Neural crest cell (in vitro differentiated cells): ENCODE results near the gene CPTP. TPM values are rescaled to one million over a fixed set of nuclear protein-coding genes. Genes with fewer than 3 reads are reported as not detected.

Experiments
- DNase-seq: peaks from one replicate; pipeline ENCODE4 v3.0.0; 2021; ENCODE audit warnings: low read depth, mixed read lengths, low spot score
- H3K27ac Mint-ChIP-seq: one replicate; pipeline ENCODE4 v1.8.0; 2021; ENCODE audit warnings: mild to moderate bottlenecking, mixed read lengths; ENCODE audit not compliant: unreplicated experiment
- H3K27me3 Mint-ChIP-seq: 2 replicates; pipeline ENCODE4 v1.8.0; 2021; ENCODE audit warnings: low read depth, mild to moderate bottlenecking, mixed read lengths
- H3K36me3 Mint-ChIP-seq: 2 replicates; pipeline ENCODE4 v1.8.0; 2021; ENCODE audit warnings: low read depth, mild to moderate bottlenecking, mixed read lengths
- H3K4me1 Mint-ChIP-seq: 2 replicates; pipeline ENCODE4 v1.8.0; 2021; ENCODE audit warnings: mixed read lengths
- H3K4me3 Mint-ChIP-seq: one replicate; pipeline ENCODE4 v1.8.0; 2021; ENCODE audit warnings: mild to moderate bottlenecking, mixed read lengths
- H3K9me3 Mint-ChIP-seq: 2 replicates; pipeline ENCODE4 v1.8.0; 2021; ENCODE audit warnings: mixed read lengths
- total RNA-seq: library from RNA; stranded (reverse); gene quantifications from 2 replicates; pipeline ENCODE4 v1.2.1, GENCODE V29; 2021
- TF ChIP-seq, protein P1 (sequence below): fragments of 200-600 bp; sonication (generic); conservative IDR thresholded peaks from 2 replicates; pipeline ENCODE4 v1.5.0; 2021; ENCODE audit warnings: antibody characterized with exemption, mild to moderate bottlenecking

CPTP gene
- total RNA-seq, 1 donor from 2014 or later: 18.9 TPM

GRCh38 chr1:1371364-1371745 lies 46.8 kb downstream of the CPTP start:
- Mint-ChIP-seq H3K4me3 (no peak overlapping the region), H3K27me3 (no peaks in the 10 kb centered on the region), H3K9me3 (no peaks in the 10 kb centered on the region), H3K4me1 (peaks cover 9% of the 10 kb centered on the region), H3K36me3 (no peaks in the 10 kb centered on the region), H3K27ac (no peak overlapping the region)
- TF ChIP-seq, protein P1, sequence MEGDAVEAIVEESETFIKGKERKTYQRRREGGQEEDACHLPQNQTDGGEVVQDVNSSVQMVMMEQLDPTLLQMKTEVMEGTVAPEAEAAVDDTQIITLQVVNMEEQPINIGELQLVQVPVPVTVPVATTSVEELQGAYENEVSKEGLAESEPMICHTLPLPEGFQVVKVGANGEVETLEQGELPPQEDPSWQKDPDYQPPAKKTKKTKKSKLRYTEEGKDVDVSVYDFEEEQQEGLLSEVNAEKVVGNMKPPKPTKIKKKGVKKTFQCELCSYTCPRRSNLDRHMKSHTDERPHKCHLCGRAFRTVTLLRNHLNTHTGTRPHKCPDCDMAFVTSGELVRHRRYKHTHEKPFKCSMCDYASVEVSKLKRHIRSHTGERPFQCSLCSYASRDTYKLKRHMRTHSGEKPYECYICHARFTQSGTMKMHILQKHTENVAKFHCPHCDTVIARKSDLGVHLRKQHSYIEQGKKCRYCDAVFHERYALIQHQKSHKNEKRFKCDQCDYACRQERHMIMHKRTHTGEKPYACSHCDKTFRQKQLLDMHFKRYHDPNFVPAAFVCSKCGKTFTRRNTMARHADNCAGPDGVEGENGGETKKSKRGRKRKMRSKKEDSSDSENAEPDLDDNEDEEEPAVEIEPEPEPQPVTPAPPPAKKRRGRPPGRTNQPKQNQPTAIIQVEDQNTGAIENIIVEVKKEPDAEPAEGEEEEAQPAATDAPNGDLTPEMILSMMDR: no peak
- DNase-seq: no peak

GRCh38 chr1:1371746-1372711 lies 47.4 kb downstream of the CPTP start:
- Mint-ChIP-seq H3K9me3 (no peaks in the 10 kb centered on the region), H3K4me1 (peaks cover 9% of the 10 kb centered on the region), H3K27ac (no peak overlapping the region), H3K27me3 (no peaks in the 10 kb centered on the region), H3K4me3 (peak overlapping the region; percentile 82), H3K36me3 (no peaks in the 10 kb centered on the region)
- TF ChIP-seq, protein P1: peak; percentile 88
- peak; percentile 89 for DNase-seq

GRCh38 chr1:1373051-1373814 lies 48.6 kb downstream of the CPTP start:
- no peak for DNase-seq
- Mint-ChIP-seq H3K27ac (no peak overlapping the region), H3K27me3 (no peaks in the 10 kb centered on the region), H3K4me3 (peak overlapping the region; percentile 75), H3K9me3 (no peaks in the 10 kb centered on the region), H3K36me3 (no peaks in the 10 kb centered on the region), H3K4me1 (peaks cover 9% of the 10 kb centered on the region)
- TF ChIP-seq, protein P1: no peak

GRCh38 chr1:1373815-1374588 lies 49.4 kb downstream of the CPTP start:
- H3K36me3 Mint-ChIP-seq: no peaks in the 10 kb centered on the region
- TF ChIP-seq, protein P1: no peak
- no peaks in the 10 kb centered on the region for H3K9me3 Mint-ChIP-seq
- no peak for DNase-seq
- H3K4me1 Mint-ChIP-seq: peaks cover 9% of the 10 kb centered on the region
- no peak overlapping the region for H3K27ac Mint-ChIP-seq
- H3K4me3 Mint-ChIP-seq: peak overlapping the region; percentile 93
- H3K27me3 Mint-ChIP-seq: no peaks in the 10 kb centered on the region

- no peaks in the 10 kb centered on the region for H3K27me3 Mint-ChIP-seq
- no peak for DNase-seq
- peak overlapping the region; percentile 93 for H3K4me3 Mint-ChIP-seq
- TF ChIP-seq, protein P1: no peak
- H3K27ac Mint-ChIP-seq: no peak overlapping the region
- peaks cover 9% of the 10 kb centered on the region for H3K4me1 Mint-ChIP-seq
- H3K9me3 Mint-ChIP-seq: no peaks in the 10 kb centered on the region
- H3K36me3 Mint-ChIP-seq: no peaks in the 10 kb centered on the region
These were observed 50.0 kb downstream of the CPTP start for GRCh38 chr1:1374589-1374928.
